Glomerular endothelial cell (primary cell): Measurements from ENCODE around the gene PISD. TPM values are rescaled to one million over a fixed set of nuclear protein-coding genes. Genes with fewer than 3 reads are reported as not detected.

Source experiments
- DNase-seq: peaks from one replicate; pipeline ENCODE4 v3.0.0-alpha.2; 2011; ENCODE audit warnings: low read depth, low spot score; ENCODE audit errors: extremely low read depth
- total RNA-seq: library from RNA; depleted of rRNA; stranded (reverse); fragments of >200 nt; gene quantifications from 2 replicates; pipeline ENCODE4 v1.2.3, GENCODE V29; 2015

PISD gene
- total RNA-seq, 1 donor from 2014 or later = 61.8 TPM

GRCh38 chr22:31626427-31627150 lies 35.4 kb downstream of the PISD start:
- DNase-seq = no peak

- DNase-seq = no peak
Measured at GRCh38 chr22:31625661-31626426, 36.2 kb downstream of the PISD start.

GRCh38 chr22:31625257-31625640 lies 36.8 kb downstream of the PISD start:
- DNase-seq = no peak

- DNase-seq = no peak
Measured at GRCh38 chr22:31623592-31624304, 38.3 kb downstream of the PISD start.

GRCh38 chr22:31622980-31623379 lies 39.0 kb downstream of the PISD start:
- no peak for DNase-seq

- no peak for DNase-seq
Measured at GRCh38 chr22:31621507-31622124, 40.4 kb downstream of the PISD start.

- no peak for DNase-seq
Measured at GRCh38 chr22:31620756-31621480, 41.1 kb downstream of the PISD start.

GRCh38 chr22:31619611-31620300 lies 42.3 kb downstream of the PISD start:
- DNase-seq = no peak

GRCh38 chr22:31618471-31619176 lies 43.4 kb downstream of the PISD start:
- no peak for DNase-seq

GRCh38 chr22:31618057-31618456 lies 44.0 kb downstream of the PISD start:
- DNase-seq = no peak

GRCh38 chr22:31616315-31616980 lies 45.6 kb downstream of the PISD start:
- DNase-seq = no peak

- DNase-seq = no peak
Measured at GRCh38 chr22:31615940-31616314, 46.1 kb downstream of the PISD start.

GRCh38 chr22:31615491-31615860 lies 46.5 kb downstream of the PISD start:
- DNase-seq = no peak

GRCh38 chr22:31614781-31615490 lies 47.1 kb downstream of the PISD start:
- no peak for DNase-seq

GRCh38 chr22:31613904-31614296 lies 48.1 kb downstream of the PISD start:
- DNase-seq = no peak

GRCh38 chr22:31613286-31613903 lies 48.6 kb downstream of the PISD start:
- no peak for DNase-seq

- DNase-seq = no peak
Measured at GRCh38 chr22:31612891-31613285, 49.1 kb downstream of the PISD start.
